Stimulated activated CD8-positive, alpha-beta memory T cell treated with anti-CD3 and anti-CD28 coated beads, Interleukin-15, amount 100 ng/mL, for 1 hour (primary cell): Measurements from ENCODE around the gene DNASE1L2.
A peak's percentile ranks its signal among the peaks of the same experiment; 100 is the strongest.
"Not testable (repeated sequence)": the region's sequence is repeated elsewhere in the genome, so short reads cannot be mapped to it uniquely, and the experiment has no call there.

ENCODE experiments used
- DNase-seq: peaks from one replicate; pipeline ENCODE4 v3.0.0-alpha.2; 2020; ENCODE audit warnings: low read depth

Gene DNASE1L2

DNA sequence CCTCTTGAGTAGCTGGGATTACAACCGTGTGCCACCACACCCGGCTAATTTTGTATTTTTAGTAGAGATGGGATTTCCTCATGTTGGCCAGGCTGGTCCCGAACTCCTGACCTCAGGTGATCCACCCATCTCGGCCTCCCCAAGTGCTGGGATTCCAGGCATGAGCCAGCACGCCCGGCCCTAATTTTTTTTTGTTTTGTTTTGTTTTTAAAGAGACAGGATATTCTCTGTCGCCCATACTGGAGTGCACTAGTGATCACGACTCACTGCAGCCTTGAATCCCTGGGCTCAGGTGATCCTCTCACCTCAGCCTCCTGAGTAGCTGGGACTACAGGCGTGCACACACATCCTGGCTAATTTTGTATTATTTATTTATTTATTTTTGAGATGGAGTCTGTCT, 4.1 kb downstream of the DNASE1L2 start:
- DNase-seq, result not testable (repeated sequence)

DNA sequence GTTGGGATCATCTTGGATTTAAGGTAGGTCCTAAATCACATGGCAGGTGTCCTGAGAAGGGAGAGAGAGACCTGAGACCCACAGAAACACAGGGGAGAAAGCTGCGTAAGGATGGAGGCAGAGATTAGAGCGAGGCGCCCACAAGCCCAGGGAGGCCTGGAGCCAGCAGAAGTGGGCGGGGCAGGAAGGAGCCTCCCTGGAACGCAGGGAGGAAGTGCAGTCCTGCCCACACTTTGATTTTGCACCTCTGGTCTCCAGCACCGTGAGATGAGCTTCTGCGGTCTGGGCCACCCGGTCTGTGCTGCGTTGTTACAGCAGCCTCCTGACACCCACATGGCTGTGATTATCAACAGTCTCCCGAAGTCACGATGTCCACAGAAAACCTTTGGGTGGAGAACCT, 6.4 kb downstream of the DNASE1L2 start:
- DNase-seq, result no peak

DNA sequence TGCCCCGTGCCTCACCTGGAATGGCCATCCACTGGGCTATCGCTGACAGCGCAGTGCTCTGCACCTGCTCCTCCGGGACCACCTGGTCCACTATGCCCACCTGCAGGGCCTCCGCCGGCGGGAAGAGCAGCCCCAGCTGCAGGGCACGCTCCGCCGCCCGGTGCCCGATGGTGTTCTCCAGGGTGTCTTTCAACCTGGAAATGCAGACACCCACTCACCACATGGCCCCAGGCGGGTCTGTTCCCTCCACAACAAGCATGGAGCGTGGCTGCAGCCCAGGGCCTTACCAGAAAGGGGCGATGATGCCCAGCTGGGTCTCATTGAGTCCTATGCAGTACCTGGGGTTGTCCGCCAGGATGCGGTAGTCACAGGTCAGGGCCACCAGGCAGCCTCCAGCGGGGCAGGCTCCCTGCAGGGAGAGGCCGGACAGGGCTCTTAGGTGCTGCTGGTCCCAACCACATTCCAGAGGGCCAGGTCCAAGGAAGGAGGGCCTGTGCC, 6.8 kb downstream of the DNASE1L2 start:
- DNase-seq, result no peak

DNA sequence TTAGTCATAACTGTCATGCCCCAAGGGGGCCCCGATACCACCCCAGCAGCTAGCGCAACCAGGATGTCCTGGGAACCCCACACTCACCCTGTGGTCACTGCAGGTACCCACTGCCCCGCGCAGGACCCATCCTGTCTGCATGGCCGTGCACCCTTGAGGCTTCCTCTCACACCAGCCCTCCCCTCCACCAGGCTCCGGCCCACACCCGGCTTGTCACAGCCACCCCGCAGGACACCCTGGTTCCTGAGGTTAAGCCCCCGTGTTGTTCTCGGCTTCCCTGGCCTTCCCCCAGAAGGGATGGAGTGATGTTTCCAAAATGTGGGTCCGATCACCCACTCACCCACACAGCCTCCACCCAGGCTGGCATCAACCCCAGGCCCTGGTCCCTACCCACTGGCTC, 7.5 kb downstream of the DNASE1L2 start:
- no peak for DNase-seq

DNA sequence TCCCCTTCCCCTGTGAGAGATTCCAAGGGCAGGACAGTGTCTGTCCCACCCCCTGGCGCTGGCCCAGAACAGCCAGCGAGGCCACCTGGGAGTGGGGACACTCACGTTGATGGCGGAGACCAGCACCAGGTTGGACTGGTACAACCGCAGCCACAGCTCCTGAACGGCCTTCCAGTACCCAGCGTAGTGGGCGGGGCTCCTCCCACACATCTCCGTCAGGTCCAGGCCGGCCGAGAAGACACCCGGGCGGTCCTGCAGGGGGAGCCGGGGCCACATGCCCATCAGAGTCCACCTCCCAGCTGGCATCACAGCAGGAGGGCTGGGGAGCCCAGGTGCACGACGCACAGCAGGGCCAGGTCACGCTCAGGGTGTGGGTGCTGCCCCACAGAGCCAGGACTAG, 8.1 kb downstream of the DNASE1L2 start:
- no peak for DNase-seq

GRCh38 chr16:2244926-2245795, 8.9 kb downstream of the DNASE1L2 start:
- DNase-seq, result no peak

- DNase-seq, result no peak
Observed at GRCh38 chr16:2246301-2246885, 10.1 kb downstream of the DNASE1L2 start.

- DNase-seq, result no peak
Observed at GRCh38 chr16:2250652-2251295, 14.5 kb downstream of the DNASE1L2 start.

DNA sequence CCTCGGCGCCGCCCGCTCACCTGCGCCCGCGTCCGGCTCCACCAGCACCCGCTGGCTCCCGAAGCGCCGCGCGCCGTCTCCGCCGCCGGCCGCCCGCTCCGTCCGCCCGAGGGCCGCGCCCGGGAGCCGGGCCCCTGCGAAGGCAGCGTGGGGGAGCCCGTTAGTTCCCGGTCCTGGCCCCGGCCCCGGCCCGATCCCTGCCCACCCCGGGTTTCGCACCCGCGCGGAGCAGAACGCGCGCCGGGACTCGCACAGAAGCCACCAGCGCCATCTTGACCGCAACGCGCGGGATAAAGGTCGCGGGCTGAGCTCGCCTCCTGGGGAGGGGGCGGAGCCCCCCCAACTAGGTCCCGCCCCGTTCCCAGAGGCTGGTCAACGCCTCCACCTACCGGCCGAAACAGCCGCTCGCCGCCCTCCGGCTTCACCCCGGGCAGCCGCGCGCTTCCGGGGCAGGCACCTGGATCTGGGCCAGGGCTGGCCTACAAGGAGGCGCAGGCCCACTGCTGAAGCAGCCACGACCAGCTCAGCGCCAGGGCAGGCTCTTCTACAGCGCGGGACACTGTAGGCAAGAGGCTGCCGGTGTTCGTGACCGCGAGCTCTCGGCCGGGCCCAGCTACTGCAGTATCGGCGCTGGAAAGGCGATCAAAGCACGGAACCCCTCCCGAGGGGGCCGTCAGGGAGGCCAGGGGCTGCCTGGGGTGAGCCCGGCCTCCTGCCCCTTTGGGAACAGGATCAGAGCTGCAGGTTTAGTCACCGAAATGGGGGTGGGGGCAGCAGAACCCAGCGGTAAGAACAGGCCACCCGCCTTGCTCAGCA, 15.3 kb downstream of the DNASE1L2 start, which contains the start of gene ECI1:
ECI1 (minus strand) TSS at position 292 of the 816 bp plus-strand sequence; CDS start at position 271, 21 bp downstream.
- peak; percentile 49 for DNase-seq

GRCh38 chr16:2252806-2253148, 16.5 kb downstream of the DNASE1L2 start:
- DNase-seq, result no peak

DNA sequence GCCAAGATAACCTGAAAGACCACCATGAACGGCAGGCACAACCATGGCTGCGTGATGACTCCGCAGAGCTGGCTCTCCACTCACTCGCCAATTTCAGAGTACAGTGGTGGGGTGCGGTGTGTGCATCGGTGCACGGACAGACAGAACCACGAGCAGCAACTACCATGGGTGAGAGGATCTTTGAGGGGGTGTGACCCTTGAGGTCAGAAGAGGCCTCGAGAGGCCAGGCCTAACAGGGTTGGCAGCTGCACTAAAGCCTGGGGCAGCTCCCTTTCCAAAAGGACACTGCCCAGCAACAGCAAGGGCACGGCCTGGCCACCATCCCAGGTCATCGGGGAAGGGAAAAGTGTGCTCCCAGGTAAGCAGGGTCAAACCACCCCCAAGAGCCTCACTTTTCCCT, 17.0 kb downstream of the DNASE1L2 start:
- no peak for DNase-seq

DNA sequence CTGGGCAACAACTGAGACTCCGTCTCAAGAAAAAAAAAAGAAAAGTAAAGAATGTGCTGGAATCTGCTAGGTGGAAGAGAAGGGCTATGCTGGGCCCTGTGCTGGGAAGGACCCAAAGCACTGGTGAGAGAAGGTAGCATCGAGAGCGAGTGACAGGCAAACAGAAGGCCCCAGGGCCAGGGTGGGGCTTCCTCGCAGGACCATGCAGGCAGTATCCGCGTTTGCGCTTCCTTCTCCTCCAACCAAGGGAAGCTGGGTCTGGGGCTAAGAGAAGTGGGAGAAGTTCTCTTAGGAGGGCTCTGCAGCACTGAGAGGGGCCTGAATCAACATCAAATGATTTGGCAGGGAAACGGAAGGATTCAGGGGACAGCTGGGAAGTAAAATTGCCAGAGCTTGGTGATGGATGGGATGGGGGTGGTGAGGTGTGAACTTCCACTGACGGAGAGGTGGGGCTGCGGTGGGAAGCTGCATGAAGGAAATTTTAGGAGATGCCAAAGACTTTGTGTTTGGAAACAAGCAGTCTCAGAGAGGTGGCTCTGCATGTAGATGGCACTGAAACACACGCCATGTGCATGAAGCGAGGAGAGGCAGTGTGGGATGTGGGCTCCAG, 20.4 kb downstream of the DNASE1L2 start:
- DNase-seq, result no peak

GRCh38 chr16:2257726-2258125, 21.5 kb downstream of the DNASE1L2 start:
- no peak for DNase-seq

GRCh38 chr16:2258530-2258929, 22.3 kb downstream of the DNASE1L2 start:
- not testable (repeated sequence) for DNase-seq

DNA sequence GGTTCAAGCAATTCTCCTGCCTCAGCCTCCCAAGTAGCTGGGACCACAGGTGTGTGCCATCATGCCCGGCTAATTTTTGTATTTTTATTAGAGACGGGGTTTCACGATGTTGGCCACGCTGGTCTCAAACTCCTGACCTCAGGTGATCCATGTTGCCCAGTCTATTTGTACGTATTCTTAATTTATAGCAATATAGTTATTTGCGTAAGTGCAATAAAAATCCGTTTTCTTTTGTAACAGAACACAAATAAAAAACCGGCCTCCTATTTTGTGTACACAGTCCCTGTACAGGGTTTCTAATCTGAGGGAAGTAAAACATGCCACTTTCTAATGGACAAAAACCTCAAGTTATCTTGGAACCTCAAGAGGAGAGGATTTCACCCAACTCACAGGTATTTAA, 24.0 kb downstream of the DNASE1L2 start:
- no peak for DNase-seq

DNA sequence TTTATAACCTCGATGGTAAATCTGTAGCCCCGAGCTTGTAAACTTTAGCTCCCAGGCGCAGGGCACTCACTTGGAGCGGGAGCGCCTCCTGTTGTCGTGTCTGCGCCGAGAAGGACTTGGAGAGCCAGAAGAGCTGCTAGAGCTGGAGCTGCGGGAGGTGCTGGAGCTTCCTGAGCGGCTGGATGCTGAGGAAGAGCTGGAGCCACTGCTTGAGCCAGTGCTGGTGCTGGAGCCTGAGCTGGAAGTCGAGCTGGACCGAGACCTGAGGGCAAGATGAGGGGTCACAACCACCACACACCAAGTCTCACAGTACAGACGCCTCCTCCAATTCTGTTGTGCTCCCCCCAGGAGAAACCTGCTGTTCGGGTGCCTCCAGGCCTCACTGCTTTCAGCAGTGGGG, 26.8 kb downstream of the DNASE1L2 start:
- not testable (repeated sequence) for DNase-seq

DNA sequence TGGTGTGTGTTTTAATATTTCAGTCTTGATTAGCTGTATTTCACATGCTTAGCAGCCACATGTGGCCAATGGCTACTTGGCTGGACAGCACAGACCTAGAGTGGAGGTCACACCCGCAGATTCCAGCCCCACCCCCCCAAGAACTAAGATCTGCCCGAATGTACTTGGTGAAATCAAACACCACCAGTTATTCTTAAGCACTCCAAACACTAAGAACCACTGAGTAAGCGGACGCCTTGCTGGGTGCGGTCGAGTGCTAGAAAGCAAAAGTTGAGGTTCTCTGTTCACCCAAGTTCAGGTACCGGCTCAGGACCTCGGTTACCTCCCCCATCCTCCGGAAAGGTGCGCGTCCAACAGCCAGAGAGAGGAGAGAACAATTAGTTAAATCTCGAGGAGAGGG, 30.6 kb downstream of the DNASE1L2 start:
- not testable (repeated sequence) for DNase-seq

DNA sequence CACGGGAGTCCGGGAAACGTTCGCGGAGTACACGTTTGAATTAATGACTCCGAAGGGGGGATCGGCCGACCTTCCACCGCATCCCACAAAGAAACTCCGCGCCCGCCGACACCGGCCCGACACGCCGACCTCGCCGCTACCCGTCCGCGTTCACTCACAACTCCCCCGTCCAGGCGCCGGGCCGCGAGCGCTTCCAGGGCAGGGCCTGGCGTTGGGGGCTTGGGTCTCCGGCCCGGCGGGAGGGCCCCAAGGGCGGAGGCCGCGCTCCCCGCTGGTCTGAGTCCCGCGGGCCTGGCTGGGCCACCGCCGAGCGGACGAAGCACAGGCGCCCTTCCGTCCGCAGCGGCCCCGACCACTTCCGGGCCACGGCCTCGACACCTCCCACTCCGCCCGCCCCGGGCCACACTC, 31.3 kb downstream of the DNASE1L2 start:
- DNase-seq, result not testable (repeated sequence)

- DNase-seq, result peak; percentile 94
Observed at GRCh38 chr16:2267913-2268666, 31.8 kb downstream of the DNASE1L2 start, which contains the start of gene RNPS1. Gene RNPS1, minus strand, starts transcription at chr16:2268126. Its CDS starts 3,483 bp downstream, at chr16:2264643.

DNA sequence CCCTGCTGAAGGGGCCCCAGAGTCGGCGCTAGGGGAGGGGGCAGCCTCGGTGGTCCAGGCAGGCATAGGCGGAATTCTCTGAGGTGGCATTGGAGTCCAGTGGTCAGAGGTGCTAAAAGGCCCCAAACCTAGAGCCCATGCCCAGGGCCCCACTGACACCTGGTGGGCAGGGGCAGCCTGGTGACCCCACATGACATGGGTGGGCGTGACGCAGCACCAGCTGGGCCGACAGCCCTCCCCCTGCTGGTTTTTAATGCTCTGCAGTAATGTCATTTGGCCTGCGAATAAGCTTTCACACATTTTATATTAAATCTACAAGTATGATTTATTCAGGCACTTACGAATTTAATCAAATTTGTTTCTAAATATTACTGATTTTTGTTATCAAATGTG, 33.8 kb downstream of the DNASE1L2 start:
- no peak for DNase-seq
